ENCODE data around the gene PLEKHF1.

The PLEKHF1 gene

GRCh38 chr19:29635963-29636362, 29.3 kb upstream of the PLEKHF1 start:
- DNase-seq, result no peak

- no peak for DNase-seq
Measured at GRCh38 chr19:29636553-29637360, 28.5 kb upstream of the PLEKHF1 start.

GRCh38 chr19:29639086-29639485, 26.2 kb upstream of the PLEKHF1 start:
- DNase-seq, result no peak

- DNase-seq, result no peak
Measured at GRCh38 chr19:29640231-29640630, 25.0 kb upstream of the PLEKHF1 start.

GRCh38 chr19:29641597-29641996, 23.7 kb upstream of the PLEKHF1 start:
- DNase-seq, result no peak

- no peak for DNase-seq
Measured at GRCh38 chr19:29643361-29643935, 21.8 kb upstream of the PLEKHF1 start.

GRCh38 chr19:29644210-29644609, 21.1 kb upstream of the PLEKHF1 start:
- no peak for DNase-seq

- no peak for DNase-seq
Measured at GRCh38 chr19:29645491-29645867, 19.8 kb upstream of the PLEKHF1 start.

- DNase-seq, result no peak
Measured at GRCh38 chr19:29645911-29646310, 19.4 kb upstream of the PLEKHF1 start.

- DNase-seq, result no peak
Measured at GRCh38 chr19:29650772-29651387, 14.4 kb upstream of the PLEKHF1 start.

GRCh38 chr19:29651622-29652394, 13.5 kb upstream of the PLEKHF1 start:
- no peak for DNase-seq

- no peak for DNase-seq
Measured at GRCh38 chr19:29653398-29653797, 11.9 kb upstream of the PLEKHF1 start.

GRCh38 chr19:29655648-29656335, 9.5 kb upstream of the PLEKHF1 start:
- DNase-seq, result no peak

- DNase-seq, result no peak
Measured at GRCh38 chr19:29658221-29658991, 6.9 kb upstream of the PLEKHF1 start.

GRCh38 chr19:29660835-29661234, 4.4 kb upstream of the PLEKHF1 start:
- no peak for DNase-seq

- DNase-seq, result no peak
Measured at GRCh38 chr19:29662278-29662603, 3.0 kb upstream of the PLEKHF1 start.

GRCh38 chr19:29662604-29663404, 2.5 kb upstream of the PLEKHF1 start:
- no peak for DNase-seq

- DNase-seq, result no peak
Measured at GRCh38 chr19:29663861-29664752, 1.2 kb upstream of the PLEKHF1 start.

GRCh38 chr19:29664753-29665214, 477 bp upstream of the PLEKHF1 start:
- DNase-seq, result no peak
